Activated CD4-positive, alpha-beta T cell treated with anti-CD3 and anti-CD28 coated beads, Interleukin-2, amount 10 ng/mL, durations not matched to agents 24 days and 14 days (primary cell): ENCODE results near the gene PRKAG2. TPM values are rescaled to one million over a fixed set of nuclear protein-coding genes. Genes with fewer than 3 reads are reported as not detected.
"Not testable (repeated sequence)": the region's sequence is repeated elsewhere in the genome, so short reads cannot be mapped to it uniquely, and the experiment has no call there.

ENCODE experiments used
- DNase-seq: peaks from one replicate; pipeline ENCODE4 v3.0.0; 2022
- H3K27ac Mint-ChIP-seq: one replicate; pipeline ENCODE4 v1.8.0; 2022; ENCODE audit warnings: mild to moderate bottlenecking, mixed read lengths
- H3K27me3 Mint-ChIP-seq: one replicate; pipeline ENCODE4 v1.8.0; 2022; ENCODE audit warnings: mixed read lengths
- H3K36me3 Mint-ChIP-seq: one replicate; pipeline ENCODE4 v1.8.0; 2022; ENCODE audit warnings: low read depth, mild to moderate bottlenecking, mixed read lengths
- H3K4me1 Mint-ChIP-seq: one replicate; pipeline ENCODE4 v1.8.0; 2021; ENCODE audit warnings: mixed read lengths
- H3K4me3 Mint-ChIP-seq: one replicate; pipeline ENCODE4 v1.8.0; 2022; ENCODE audit warnings: mild to moderate bottlenecking, moderate library complexity, mixed read lengths
- H3K9me3 Mint-ChIP-seq: one replicate; pipeline ENCODE4 v1.8.0; 2021; ENCODE audit warnings: mixed read lengths
- intact Hi-C: fragments of 100-400 bp; cut with micrococcal nuclease; formaldehyde crosslinking; loops from one replicate; pipeline ENCODE4 v1.15.1; 2023
- total RNA-seq: library from RNA; stranded (reverse); gene quantifications from 2 replicates; pipeline ENCODE4 v1.2.3, GENCODE V29; 2022

PRKAG2 gene
- total RNA-seq, 1 donor from 2014 or later, result 14.3 TPM

DNA sequence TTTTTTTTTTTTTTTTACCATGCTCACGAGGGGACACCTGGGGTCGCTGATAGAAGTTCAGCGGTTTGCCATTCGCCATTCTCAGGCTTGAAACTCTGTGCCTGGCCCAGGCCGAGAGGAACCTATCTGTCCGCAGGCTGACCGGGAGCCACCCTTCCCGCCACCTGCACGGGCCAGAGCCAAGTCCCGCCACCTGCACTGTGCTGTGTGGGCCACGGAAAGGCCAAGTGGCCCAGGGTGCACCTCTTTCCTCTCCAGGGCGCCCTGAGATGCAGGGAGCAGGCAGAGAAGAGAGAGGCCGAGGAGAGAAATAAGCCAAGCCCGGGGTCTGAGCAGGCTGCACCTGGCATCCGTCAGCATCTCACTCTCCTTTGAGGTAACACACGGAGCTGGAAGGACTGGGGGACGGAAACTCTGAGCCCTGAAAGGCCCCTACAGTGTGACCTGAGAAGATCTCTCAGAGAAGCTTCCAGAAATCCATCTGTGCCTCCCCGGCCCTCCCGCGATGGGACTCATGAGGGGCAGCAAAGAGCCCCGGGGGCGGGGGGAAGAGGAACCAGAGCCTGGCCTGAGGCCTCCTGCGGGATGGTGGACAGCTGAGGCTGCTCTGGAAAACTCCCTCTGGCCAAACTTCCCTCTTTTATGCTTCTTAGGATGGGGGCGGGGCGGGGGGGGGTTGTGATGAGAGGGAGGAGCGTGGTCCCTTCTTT lies 46.6 kb downstream of the PRKAG2 start:
- Mint-ChIP-seq H3K4me1 (peaks cover 5% of the 10 kb centered on the region), H3K36me3 (no peaks in the 10 kb centered on the region), H3K9me3 (no peaks in the 10 kb centered on the region), H3K27me3 (no peaks in the 10 kb centered on the region), H3K4me3 (no peak overlapping the region), H3K27ac (no peak overlapping the region)
- intact Hi-C loops, result no loop called here
- no peak for DNase-seq

DNA sequence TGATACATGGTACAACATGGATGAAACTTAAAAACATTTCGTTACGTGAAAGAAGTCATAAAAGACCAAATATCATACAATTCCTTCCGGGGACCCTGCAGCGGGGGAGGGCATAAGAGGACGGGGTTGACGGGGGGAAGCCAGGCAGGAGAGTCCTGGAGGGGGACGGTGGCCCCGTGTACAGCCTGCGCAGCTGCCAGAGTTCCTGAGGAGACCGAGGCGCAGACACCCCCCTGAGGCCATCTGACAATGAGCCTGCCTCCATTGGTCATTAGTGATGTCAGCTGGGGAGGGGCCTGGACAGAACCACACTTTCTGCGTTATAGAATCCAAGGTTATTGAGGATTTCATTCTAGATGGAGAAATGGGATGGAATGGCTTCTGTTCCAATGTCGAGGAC lies 47.2 kb downstream of the PRKAG2 start:
- Mint-ChIP-seq H3K27ac (no peak overlapping the region), H3K4me1 (peaks cover 5% of the 10 kb centered on the region), H3K27me3 (no peaks in the 10 kb centered on the region), H3K36me3 (no peaks in the 10 kb centered on the region), H3K9me3 (no peaks in the 10 kb centered on the region), H3K4me3 (no peak overlapping the region)
- no peak for DNase-seq
- intact Hi-C loops, result no loop called here

DNA sequence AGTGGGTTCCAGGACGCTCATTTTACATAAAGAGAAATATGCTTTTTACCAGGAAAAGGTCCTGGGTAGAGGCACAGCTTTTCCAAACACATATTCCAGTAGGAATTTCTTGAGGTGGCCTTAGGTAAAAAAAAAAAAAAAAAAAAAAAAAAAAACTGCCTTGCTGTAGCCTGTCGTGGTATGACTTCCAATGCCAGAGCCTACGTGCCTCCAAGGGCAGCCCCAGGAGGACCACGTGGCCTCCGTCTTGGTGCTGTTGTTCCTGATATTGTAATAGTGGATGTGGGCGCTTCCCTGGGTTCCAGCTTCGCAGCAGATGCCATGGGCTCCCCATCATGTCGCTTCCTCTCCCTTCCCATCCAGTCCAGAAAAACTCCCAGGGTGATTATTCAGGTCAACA lies 49.3 kb downstream of the PRKAG2 start:
- no peak overlapping the region for H3K4me3 Mint-ChIP-seq
- peaks cover 3% of the 10 kb centered on the region for H3K4me1 Mint-ChIP-seq
- H3K36me3 Mint-ChIP-seq, result no peaks in the 10 kb centered on the region
- no peak overlapping the region for H3K27ac Mint-ChIP-seq
- no peak for DNase-seq
- no peaks in the 10 kb centered on the region for H3K9me3 Mint-ChIP-seq
- no peaks in the 10 kb centered on the region for H3K27me3 Mint-ChIP-seq
- intact Hi-C loops, result no loop called here

GRCh38 chr7:151826316-151826715 lies 50.6 kb downstream of the PRKAG2 start:
- H3K9me3 Mint-ChIP-seq, H3K36me3 Mint-ChIP-seq, DNase-seq, H3K27ac Mint-ChIP-seq, intact Hi-C loops, H3K4me3 Mint-ChIP-seq, H3K27me3 Mint-ChIP-seq, H3K4me1 Mint-ChIP-seq: not testable (repeated sequence)

DNA sequence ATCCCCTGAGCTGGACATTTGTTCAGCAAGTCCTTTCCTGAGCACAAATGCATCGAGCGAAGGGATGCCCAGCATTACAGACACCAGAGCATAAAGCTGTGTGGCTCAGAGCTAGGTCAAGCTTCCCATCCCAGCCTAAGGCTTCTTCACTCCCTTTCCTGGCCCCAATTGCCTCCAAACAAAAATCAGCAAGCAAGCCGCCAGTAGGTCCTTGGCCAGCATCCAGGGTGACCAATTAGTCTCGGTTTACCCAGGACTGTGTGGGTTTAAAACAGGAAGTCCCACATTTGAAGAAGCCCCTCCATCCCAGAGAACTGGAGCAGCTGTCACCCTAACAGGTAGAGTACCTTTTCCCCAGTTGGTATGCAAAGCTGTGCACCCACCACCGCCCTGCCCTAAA lies 51.2 kb downstream of the PRKAG2 start:
- H3K4me1 Mint-ChIP-seq, result peaks cover 3% of the 10 kb centered on the region
- intact Hi-C loops, result no loop called here

GRCh38 chr7:151824373-151824933 lies 52.5 kb downstream of the PRKAG2 start:
- no peaks in the 10 kb centered on the region for H3K27me3 Mint-ChIP-seq
- intact Hi-C loops, result no loop called here
- H3K9me3 Mint-ChIP-seq, result no peaks in the 10 kb centered on the region
- no peaks in the 10 kb centered on the region for H3K36me3 Mint-ChIP-seq
- DNase-seq, result no peak
- H3K4me1 Mint-ChIP-seq, result peaks cover 3% of the 10 kb centered on the region
- no peak overlapping the region for H3K4me3 Mint-ChIP-seq
- H3K27ac Mint-ChIP-seq, result no peak overlapping the region

More for the DNA sequence above, 51.2 kb downstream of the PRKAG2 start:
- no peaks in the 10 kb centered on the region for H3K27me3 Mint-ChIP-seq
- H3K4me3 Mint-ChIP-seq, result no peak overlapping the region
- no peak overlapping the region for H3K27ac Mint-ChIP-seq
- H3K9me3 Mint-ChIP-seq, result no peaks in the 10 kb centered on the region
- no peaks in the 10 kb centered on the region for H3K36me3 Mint-ChIP-seq
- no peak for DNase-seq

- intact Hi-C loops, result no loop called here
- H3K27ac Mint-ChIP-seq, result no peak overlapping the region
- H3K9me3 Mint-ChIP-seq, result no peaks in the 10 kb centered on the region
- DNase-seq, result no peak
- no peaks in the 10 kb centered on the region for H3K27me3 Mint-ChIP-seq
- no peak overlapping the region for H3K4me3 Mint-ChIP-seq
- H3K36me3 Mint-ChIP-seq, result no peaks in the 10 kb centered on the region
- no peaks in the 10 kb centered on the region for H3K4me1 Mint-ChIP-seq
Measured at GRCh38 chr7:151823566-151824372, 53.1 kb downstream of the PRKAG2 start.

DNA sequence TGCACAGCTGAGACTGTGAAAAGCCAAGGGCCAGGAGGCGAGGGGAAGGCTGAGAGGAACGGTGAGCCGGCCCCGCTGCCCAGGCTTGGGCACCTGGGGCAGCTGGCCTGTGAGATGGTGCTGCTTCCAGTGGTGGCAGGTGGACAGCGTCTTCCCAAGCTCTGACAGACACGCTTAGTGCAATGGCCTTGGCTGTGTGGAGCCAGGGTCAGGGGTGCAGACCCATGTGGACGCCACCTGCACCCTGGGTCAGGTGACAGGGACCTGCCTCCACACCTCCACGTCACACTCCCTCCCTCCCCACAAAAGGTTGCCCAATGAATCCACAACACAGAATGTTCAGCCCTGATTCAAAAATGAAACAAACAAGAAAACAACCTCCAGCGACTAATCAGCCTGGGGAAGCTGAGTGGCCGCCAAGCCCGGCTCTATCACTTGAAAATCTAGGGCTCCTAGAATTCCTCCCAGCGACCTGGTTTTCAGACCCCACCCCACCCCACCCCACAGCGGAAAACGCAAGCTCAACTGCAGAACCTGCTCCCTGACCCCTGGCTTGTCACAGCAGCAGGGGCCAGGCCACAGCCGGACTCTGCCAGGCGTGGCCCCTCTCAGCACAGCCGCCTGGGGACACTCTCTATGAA lies 54.3 kb downstream of the PRKAG2 start:
- Mint-ChIP-seq H3K4me3 (no peak overlapping the region), H3K36me3 (no peaks in the 10 kb centered on the region), H3K27me3 (no peaks in the 10 kb centered on the region), H3K9me3 (no peaks in the 10 kb centered on the region), H3K4me1 (no peaks in the 10 kb centered on the region), H3K27ac (no peak overlapping the region)
- no peak for DNase-seq
- intact Hi-C loops, result no loop called here

GRCh38 chr7:151821806-151822540 lies 54.9 kb downstream of the PRKAG2 start:
- no peaks in the 10 kb centered on the region for H3K36me3 Mint-ChIP-seq
- H3K4me3 Mint-ChIP-seq, result no peak overlapping the region
- no peak overlapping the region for H3K27ac Mint-ChIP-seq
- no peaks in the 10 kb centered on the region for H3K27me3 Mint-ChIP-seq
- no peak for DNase-seq
- H3K9me3 Mint-ChIP-seq, result no peaks in the 10 kb centered on the region
- H3K4me1 Mint-ChIP-seq, result no peaks in the 10 kb centered on the region
- intact Hi-C loops, result no loop called here

DNA sequence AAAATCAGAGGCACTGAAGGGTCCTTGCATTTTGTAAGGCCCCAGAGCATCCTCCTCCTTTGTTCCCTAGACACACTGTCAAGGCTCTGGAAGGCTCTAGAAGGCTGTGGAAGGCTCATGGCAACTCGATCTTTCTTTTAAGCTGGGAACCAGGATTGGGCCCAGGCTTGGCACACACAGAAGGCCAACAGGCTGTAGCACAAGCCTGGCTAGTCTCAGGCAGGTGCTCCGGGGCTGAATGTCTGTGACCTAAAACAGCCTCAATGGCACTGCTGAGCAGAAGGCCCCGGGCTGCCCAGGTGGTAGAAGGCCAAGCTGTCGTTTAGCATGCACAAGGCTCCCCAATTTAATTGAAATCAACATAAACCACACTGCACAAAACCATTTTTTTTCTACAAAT lies 55.7 kb downstream of the PRKAG2 start:
- no peak overlapping the region for H3K27ac Mint-ChIP-seq
- intact Hi-C loops, result no loop called here
- no peak for DNase-seq
- no peaks in the 10 kb centered on the region for H3K36me3 Mint-ChIP-seq
- no peak overlapping the region for H3K4me3 Mint-ChIP-seq
- no peaks in the 10 kb centered on the region for H3K27me3 Mint-ChIP-seq
- H3K9me3 Mint-ChIP-seq, result no peaks in the 10 kb centered on the region
- H3K4me1 Mint-ChIP-seq, result no peaks in the 10 kb centered on the region

GRCh38 chr7:151820491-151821105 lies 56.3 kb downstream of the PRKAG2 start:
- H3K4me1 Mint-ChIP-seq, result no peaks in the 10 kb centered on the region
- H3K27ac Mint-ChIP-seq, result no peak overlapping the region
- H3K4me3 Mint-ChIP-seq, result no peak overlapping the region
- no peak for DNase-seq
- no peaks in the 10 kb centered on the region for H3K36me3 Mint-ChIP-seq
- H3K27me3 Mint-ChIP-seq, result no peaks in the 10 kb centered on the region
- no peaks in the 10 kb centered on the region for H3K9me3 Mint-ChIP-seq
- intact Hi-C loops, result no loop called here

- H3K27me3 Mint-ChIP-seq, result no peaks in the 10 kb centered on the region
- no peak overlapping the region for H3K4me3 Mint-ChIP-seq
- DNase-seq, result no peak
- intact Hi-C loops, result no loop called here
- H3K36me3 Mint-ChIP-seq, result no peaks in the 10 kb centered on the region
- no peaks in the 10 kb centered on the region for H3K4me1 Mint-ChIP-seq
- H3K27ac Mint-ChIP-seq, result no peak overlapping the region
- no peaks in the 10 kb centered on the region for H3K9me3 Mint-ChIP-seq
Measured at GRCh38 chr7:151819866-151820265, 57.0 kb downstream of the PRKAG2 start.
